NOMO-1 (cell line): ENCODE results near the gene BNIP1.

Experiments used
- DNase-seq, 2 experiments: peaks; one replicate each; lab custom pipeline; 2025; ENCODE audit not compliant: unreplicated experiment in 2 of 2; lab: John Stamatoyannopoulos, UW

BNIP1 gene

GRCh38 chr5:173208296-173208695 is 64.0 kb downstream of the BNIP1 start:
- DNase-seq: no peak

- no peak for DNase-seq
Observed at GRCh38 chr5:173210877-173211276, 66.5 kb downstream of the BNIP1 start.

- DNase-seq: no peak
Observed at GRCh38 chr5:173211284-173211683, 67.0 kb downstream of the BNIP1 start.

GRCh38 chr5:173213236-173213933 is 69.1 kb downstream of the BNIP1 start:
- no peak for DNase-seq
